GM23338 (cell line): ENCODE data around the gene ZGRF1.

Experiments
- CREB1 ChIP-seq: fragments of 250-450 bp; sonication (Bioruptor Pico); IDR thresholded peaks from 2 replicates; pipeline ENCODE4 v1.5.0; 2020; ENCODE audit warnings: low read depth, mild to moderate bottlenecking, moderate library complexity
- CTCF ChIP-seq, 2 experiments: fragments of 200-600 bp in 1 of 2; sonication (generic) in 1 of 2; conservative IDR thresholded peaks; 2 replicates each; pipeline versions ENCODE4 v1.5.1 to v1.6.1; 2016 to 2017; ENCODE audit warnings: antibody characterized with exemption in 2 of 2, low read depth in 2 of 2, mild to moderate bottlenecking in 2 of 2, moderate library complexity in 1 of 2
- ETS1 ChIP-seq: IDR thresholded peaks from 2 replicates; pipeline ENCODE4 v1.6.1; 2016; ENCODE audit warnings: antibody characterized with exemption
- EZH2 ChIP-seq: fragments of 200-600 bp; sonication (generic); IDR thresholded peaks from one replicate; pipeline ENCODE4 v1.8.0; 2017; ENCODE audit warnings: antibody characterized with exemption, mild to moderate bottlenecking, low read depth; ENCODE audit not compliant: unreplicated experiment
- EZH2phosphoT487 ChIP-seq: fragments of 200-600 bp; sonication (generic); IDR thresholded peaks from one replicate; pipeline ENCODE4 v1.8.1; 2018; ENCODE audit warnings: antibody characterized with exemption; ENCODE audit not compliant: unreplicated experiment
- JUNB ChIP-seq: IDR thresholded peaks from one replicate; pipeline ENCODE4 v1.6.1; 2016; ENCODE audit warnings: antibody characterized with exemption; ENCODE audit not compliant: unreplicated experiment
- NANOG ChIP-seq: IDR thresholded peaks from 2 replicates; pipeline ENCODE4 v1.6.1; 2016; ENCODE audit warnings: antibody characterized with exemption, borderline replicate concordance
- POLR2AphosphoS5 ChIP-seq: IDR thresholded peaks from 2 replicates; pipeline ENCODE4 v1.6.1; 2016; ENCODE audit warnings: antibody characterized with exemption, low read depth
- REST ChIP-seq: IDR thresholded peaks from one replicate; pipeline ENCODE4 v1.6.1; 2018; ENCODE audit warnings: antibody characterized with exemption; ENCODE audit not compliant: unreplicated experiment
- STAT1 ChIP-seq: IDR thresholded peaks from one replicate; pipeline ENCODE4 v1.6.1; 2016; ENCODE audit warnings: antibody characterized with exemption; ENCODE audit not compliant: unreplicated experiment
- ZNF114 ChIP-seq: fragments of 250-450 bp; sonication (Bioruptor Pico); IDR thresholded peaks from 2 replicates; pipeline ENCODE4 v1.5.0; 2020; ENCODE audit warnings: mild to moderate bottlenecking, moderate library complexity
- ZNF331 ChIP-seq: fragments of 250-450 bp; sonication (Bioruptor Pico); IDR thresholded peaks from 2 replicates; pipeline ENCODE4 v1.5.0; 2020; ENCODE audit warnings: low read depth, mild to moderate bottlenecking, moderate library complexity
- ZNF462 ChIP-seq: fragments of 250-450 bp; sonication (Bioruptor Pico); IDR thresholded peaks from 2 replicates; pipeline ENCODE4 v1.5.0; 2020; ENCODE audit warnings: mild to moderate bottlenecking, moderate library complexity

- TF ChIP-seq CTCF (conservative IDR thresholded peaks at IDR 0.05; ENCODE audit: low read depth in 2 of 2): no peak
- TF ChIP-seq REST: no peak
- no peak for TF ChIP-seq ETS1
- TF ChIP-seq POLR2AphosphoS5: no peak
- TF ChIP-seq EZH2: no peak
- no peak for TF ChIP-seq NANOG
- TF ChIP-seq EZH2phosphoT487: no peak
- no peak for TF ChIP-seq CREB1 (CRISPR knock-in tag)
- TF ChIP-seq JUNB: no peak
- TF ChIP-seq STAT1: no peak
- TF ChIP-seq ZNF331 (CRISPR knock-in tag): no peak
- no peak for TF ChIP-seq ZNF114 (CRISPR knock-in tag)
- TF ChIP-seq ZNF462: no peak
These were observed 74.3 kb downstream of the ZGRF1 start for GRCh38 chr4:112562254-112562879.
